NCI-H2081 treated with DMSO at 0.1 percent for 48 hours (cell line): ENCODE measurements around the gene R3HDM1.
"Not testable (repeated sequence)": the region's sequence is repeated elsewhere in the genome, so short reads cannot be mapped to it uniquely, and the experiment has no call there.

Experiments used
- DNase-seq: peaks from one replicate; lab custom pipeline; 2025; lab: John Stamatoyannopoulos, UW

R3HDM1 gene

GRCh38 chr2:135641156-135642068, 110.1 kb downstream of the R3HDM1 start:
- no peak for DNase-seq

- DNase-seq: no peak
These were observed 116.7 kb downstream of the R3HDM1 start for GRCh38 chr2:135647836-135648579.

- DNase-seq: no peak
These were observed 119.4 kb downstream of the R3HDM1 start for GRCh38 chr2:135650721-135651120.

GRCh38 chr2:135651717-135652116, 120.4 kb downstream of the R3HDM1 start:
- DNase-seq: no peak

GRCh38 chr2:135654239-135654638, 123.0 kb downstream of the R3HDM1 start:
- DNase-seq: not testable (repeated sequence)

- no peak for DNase-seq
These were observed 126.7 kb downstream of the R3HDM1 start for GRCh38 chr2:135657806-135658582.

- DNase-seq: no peak
These were observed 130.8 kb downstream of the R3HDM1 start for GRCh38 chr2:135662088-135662487.

GRCh38 chr2:135663148-135663700, 131.9 kb downstream of the R3HDM1 start:
- no peak for DNase-seq

- DNase-seq: no peak
These were observed 133.4 kb downstream of the R3HDM1 start for GRCh38 chr2:135664623-135665068.

- no peak for DNase-seq
These were observed 135.8 kb downstream of the R3HDM1 start for GRCh38 chr2:135667045-135667444.

- no peak for DNase-seq
These were observed 143.2 kb downstream of the R3HDM1 start for GRCh38 chr2:135674453-135674852.

- DNase-seq: no peak
These were observed 144.7 kb downstream of the R3HDM1 start for GRCh38 chr2:135676031-135676430.

GRCh38 chr2:135679125-135679524, 147.8 kb downstream of the R3HDM1 start:
- DNase-seq: no peak

GRCh38 chr2:135685361-135685760, 154.1 kb downstream of the R3HDM1 start:
- no peak for DNase-seq

GRCh38 chr2:135688978-135689377, 157.7 kb downstream of the R3HDM1 start:
- DNase-seq: no peak

GRCh38 chr2:135689679-135690078, 158.4 kb downstream of the R3HDM1 start:
- no peak for DNase-seq

- DNase-seq: no peak
These were observed 163.4 kb downstream of the R3HDM1 start for GRCh38 chr2:135694711-135695110.

- DNase-seq: no peak
These were observed 167.6 kb downstream of the R3HDM1 start for GRCh38 chr2:135698838-135699237.

- DNase-seq: no peak
These were observed 170.2 kb downstream of the R3HDM1 start for GRCh38 chr2:135701442-135701841.

GRCh38 chr2:135703300-135703699, 172.0 kb downstream of the R3HDM1 start:
- no peak for DNase-seq

- not testable (repeated sequence) for DNase-seq
These were observed 172.8 kb downstream of the R3HDM1 start for GRCh38 chr2:135704075-135704474.

GRCh38 chr2:135708159-135708558, 176.9 kb downstream of the R3HDM1 start:
- no peak for DNase-seq
